Stimulated activated CD4-positive, alpha-beta T cell treated with anti-CD3 and anti-CD28 coated beads, Interleukin-4, amount 100 ng/mL, for 48 hours (primary cell): ENCODE measurements around the gene CNPY2.
A peak's percentile ranks its signal among the peaks of the same experiment; 100 is the strongest.
"Not testable (repeated sequence)": the region's sequence is repeated elsewhere in the genome, so short reads cannot be mapped to it uniquely, and the experiment has no call there.

Experiments
- DNase-seq, 2 donors: peaks; one replicate each; pipeline ENCODE4 v3.0.0-alpha.2; 2020; ENCODE audit warnings: low read depth in 2 of 2

The CNPY2 gene

GRCh38 chr12:56315622-56316473 is at the start of gene CNPY2:
Gene CNPY2 (minus strand): TSS chr12:56315988. CDS start chr12:56315217, 771 bp downstream.
- DNase-seq = peak; percentile 89 to 91

DNA sequence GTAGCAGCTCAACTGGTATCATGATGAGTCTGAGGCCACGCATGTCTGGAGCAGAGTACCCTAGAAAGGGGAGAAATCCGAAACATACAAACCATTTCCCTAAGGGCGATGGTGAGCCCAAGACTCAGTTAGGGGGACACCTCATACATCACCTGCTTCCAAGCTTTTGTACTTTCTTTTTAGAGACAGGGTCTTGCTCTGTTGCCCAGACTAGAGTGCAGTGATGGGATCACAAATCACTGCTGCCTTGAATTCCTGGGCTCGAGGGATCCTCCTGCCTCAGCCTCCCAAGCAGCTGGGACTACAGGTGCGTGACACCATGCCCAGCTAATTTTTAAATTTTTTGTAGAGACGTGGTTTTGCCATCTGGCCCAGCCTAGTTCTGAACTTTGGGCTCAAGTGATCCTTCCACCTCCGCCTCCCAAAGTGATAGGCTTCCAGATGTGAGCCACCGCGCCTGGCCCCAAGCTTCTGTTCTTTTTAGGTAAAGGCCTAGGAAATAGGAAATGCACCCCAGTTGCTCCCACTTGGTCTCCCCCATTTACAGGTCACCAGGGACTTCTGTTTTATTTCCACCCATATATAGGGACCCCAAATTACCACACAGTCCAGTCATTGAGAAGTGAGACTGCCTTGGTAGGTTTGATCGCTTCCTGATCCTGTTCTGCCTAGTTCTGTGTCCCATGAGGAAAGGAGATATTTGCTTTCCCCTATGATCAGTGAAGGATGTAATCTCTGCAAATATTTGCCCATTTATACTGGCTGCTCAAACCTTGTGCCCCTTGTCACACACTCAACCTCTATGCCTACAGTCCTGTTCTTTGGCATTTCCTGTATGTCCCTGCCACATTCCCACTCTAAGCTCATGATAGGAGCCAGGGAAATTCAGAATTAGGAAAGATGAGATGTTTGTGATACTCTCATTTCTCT is 46.6 kb upstream of the CNPY2 start, which contains the start of gene APOF:
TSS of gene APOF (minus strand) at position 728 of the 930 bp plus-strand sequence. CDS start at position 616, 112 bp downstream.
- no peak for DNase-seq

GRCh38 chr12:56361487-56362129 is 45.8 kb upstream of the CNPY2 start:
- no peak for DNase-seq

GRCh38 chr12:56359851-56360767 is 44.3 kb upstream of the CNPY2 start, which contains the start of gene STAT2:
Gene STAT2 (minus strand): TSS chr12:56360107. CDS start chr12:56356571, 3,536 bp downstream.
- peak; percentile 96 to 99 for DNase-seq

GRCh38 chr12:56358836-56359532 is 43.2 kb upstream of the CNPY2 start:
- DNase-seq = no peak

GRCh38 chr12:56351325-56351724 is 35.5 kb upstream of the CNPY2 start:
- DNase-seq = no peak

- DNase-seq = no peak
These were observed 34.9 kb upstream of the CNPY2 start for GRCh38 chr12:56350662-56351061.

DNA sequence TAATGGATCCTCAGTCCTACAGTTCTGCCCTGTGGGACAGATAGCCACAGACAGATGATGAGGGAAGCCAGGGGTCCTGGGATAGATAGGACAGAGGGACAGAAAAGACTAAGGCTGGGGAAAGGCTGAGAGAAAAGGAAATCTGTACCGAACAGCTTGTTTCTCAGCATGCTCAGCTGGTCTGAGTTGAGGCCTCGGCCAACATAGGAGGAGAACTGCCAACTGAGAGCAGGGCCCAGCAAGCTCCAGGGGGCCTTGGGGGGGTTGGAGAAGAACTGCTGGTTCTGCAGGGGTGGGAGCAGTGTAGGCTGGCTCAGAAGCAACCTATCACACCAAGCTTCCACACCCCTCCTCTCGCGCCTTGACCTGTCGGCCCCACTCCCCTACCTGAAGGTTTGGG is 33.0 kb upstream of the CNPY2 start:
- no peak for DNase-seq

DNA sequence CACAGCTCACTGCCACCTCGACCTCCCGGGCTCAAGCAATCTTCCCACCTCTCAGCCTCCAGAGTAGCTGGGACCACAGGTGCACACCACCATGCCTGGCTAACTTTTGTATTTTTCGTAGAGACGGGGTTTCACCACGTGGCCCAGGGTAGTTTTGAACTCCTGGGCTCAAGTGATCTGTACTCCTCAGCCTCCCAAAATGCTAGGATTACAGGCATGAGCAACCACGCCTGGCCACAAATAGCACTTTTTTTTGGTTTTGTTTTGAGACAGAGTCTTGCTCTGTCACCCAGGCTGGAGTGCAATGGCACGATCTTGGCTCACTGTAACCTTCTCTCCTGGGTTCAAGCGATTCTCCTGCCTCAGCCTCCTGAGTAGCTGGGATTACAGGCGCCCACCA is 31.5 kb upstream of the CNPY2 start:
- DNase-seq = not testable (repeated sequence)

DNA sequence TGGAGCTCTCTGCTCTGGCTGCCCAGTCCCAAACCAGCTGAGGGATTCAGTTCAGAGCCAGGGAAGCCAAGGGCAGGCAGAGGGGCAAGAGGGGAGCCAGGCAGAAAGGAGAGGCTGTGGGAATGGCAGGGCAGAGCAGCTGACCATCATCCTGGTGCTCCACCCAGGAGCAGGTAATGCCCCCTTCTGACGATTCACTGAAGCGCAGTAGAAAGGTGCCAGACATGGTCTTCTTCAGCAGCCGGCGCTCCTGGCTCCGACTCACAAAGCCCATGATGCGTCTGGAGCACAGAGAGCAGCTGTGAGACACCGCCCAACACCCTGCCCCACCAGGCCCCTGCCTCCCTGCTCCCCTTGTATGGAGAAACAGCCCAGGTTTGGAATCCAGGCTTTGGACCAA is 30.9 kb upstream of the CNPY2 start:
- no peak for DNase-seq

- not testable (repeated sequence) for DNase-seq
These were observed 26.5 kb upstream of the CNPY2 start for GRCh38 chr12:56342290-56342689.

DNA sequence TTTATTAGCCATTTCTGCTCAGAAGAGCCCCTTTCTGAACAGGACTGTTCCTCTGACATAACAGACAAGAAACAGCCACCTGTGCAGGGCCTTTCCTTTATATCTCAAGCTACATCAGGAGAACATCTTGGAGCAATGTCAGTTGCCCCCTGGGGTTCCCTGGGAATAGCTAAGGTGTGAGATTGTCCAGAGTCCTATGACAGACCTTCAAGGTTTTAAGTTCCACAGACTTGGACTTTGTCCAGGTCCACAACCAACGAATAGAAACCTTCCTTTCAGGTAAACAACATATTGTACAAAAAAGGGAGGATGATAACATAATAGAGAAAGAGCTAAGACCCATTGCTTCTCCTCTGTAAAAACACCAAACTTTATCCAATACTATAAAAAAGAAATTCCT is 25.8 kb upstream of the CNPY2 start:
- DNase-seq = no peak

DNA sequence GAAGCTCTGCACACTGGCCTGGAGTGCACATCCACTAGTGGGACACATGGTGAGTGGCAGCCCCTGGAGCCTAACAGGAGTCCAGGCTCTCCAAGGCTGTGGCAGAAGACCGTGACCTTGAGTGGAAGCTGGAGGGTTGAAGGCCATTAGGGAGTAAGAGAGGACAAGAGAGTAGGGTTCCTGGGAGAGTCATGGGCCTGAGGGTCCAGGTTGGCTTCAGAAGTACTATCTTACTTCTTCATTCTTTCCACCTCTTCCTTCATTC is 23.3 kb upstream of the CNPY2 start:
- no peak for DNase-seq

GRCh38 chr12:56338308-56339157 is 22.7 kb upstream of the CNPY2 start, which contains the start of gene IL23A:
Gene IL23A (plus strand): TSS chr12:56338884. CDS start chr12:56339045, 161 bp downstream.
- peak; percentile 64 to 86 for DNase-seq

GRCh38 chr12:56337753-56338251 is 22.0 kb upstream of the CNPY2 start:
- DNase-seq = no peak

- DNase-seq = no peak
These were observed 20.8 kb upstream of the CNPY2 start for GRCh38 chr12:56336361-56337167.

DNA sequence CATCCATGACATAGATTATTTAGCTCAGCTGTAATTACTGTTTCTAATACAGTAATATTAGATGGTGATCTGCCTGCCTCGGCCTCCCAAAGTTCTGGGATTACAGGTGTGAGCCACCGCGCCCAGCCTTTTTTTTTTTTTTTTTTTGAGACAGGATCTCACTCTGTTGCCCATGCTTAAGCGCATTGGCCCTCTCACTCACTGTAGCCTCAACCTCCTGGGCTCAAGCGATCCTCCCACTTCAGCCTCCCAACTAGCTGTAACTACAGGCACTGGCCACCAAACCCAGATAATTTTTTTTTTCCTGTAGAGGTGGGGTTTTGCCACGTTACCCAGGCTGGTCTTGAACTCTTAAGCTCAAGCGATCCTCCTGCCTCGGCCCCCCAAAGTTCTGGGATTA is 19.7 kb upstream of the CNPY2 start:
- DNase-seq = not testable (repeated sequence)

DNA sequence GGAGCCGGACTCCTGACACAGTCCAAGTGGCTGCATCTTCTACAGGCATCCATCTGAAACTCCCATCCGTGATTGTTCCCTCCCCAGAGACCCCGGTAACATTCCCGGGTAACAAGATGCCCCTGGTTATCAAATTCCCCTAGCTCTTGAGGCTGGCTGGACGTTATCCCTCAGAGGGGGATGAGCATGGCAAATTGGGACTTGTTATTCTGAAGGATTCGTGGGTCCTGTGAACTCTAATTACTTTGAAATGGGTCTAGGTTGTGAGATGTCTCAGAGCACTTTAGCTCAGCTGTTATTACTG is 18.7 kb upstream of the CNPY2 start:
- no peak for DNase-seq
